ENCODE results near the gene TMED7.

The TMED7 gene

DNA sequence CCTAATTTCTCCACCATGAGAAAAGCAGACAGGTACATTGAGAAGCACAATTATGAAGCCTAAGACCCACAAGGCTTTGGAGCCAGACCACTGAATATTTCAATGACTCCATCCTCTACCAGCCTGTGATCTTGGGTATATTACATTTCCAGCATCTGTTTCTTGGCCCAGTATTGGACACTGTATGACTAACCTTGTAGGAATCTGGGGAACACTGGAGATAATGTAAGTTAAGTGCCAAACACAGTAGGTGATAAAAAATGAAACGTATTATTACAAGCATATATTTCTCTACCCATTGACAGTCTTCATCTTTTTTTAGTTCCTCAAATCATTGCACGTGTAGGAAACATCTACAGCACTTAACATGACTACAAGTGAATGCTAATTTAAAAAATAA is 52.7 kb downstream of the TMED7 start:
- H3K4me3 ChIP-seq (ENCODE audit: control insufficient read depth, low read depth, low read length) = no peak overlapping the region
- no peak for DNase-seq (ENCODE audit: low read depth)
- TF ChIP-seq, protein P1, sequence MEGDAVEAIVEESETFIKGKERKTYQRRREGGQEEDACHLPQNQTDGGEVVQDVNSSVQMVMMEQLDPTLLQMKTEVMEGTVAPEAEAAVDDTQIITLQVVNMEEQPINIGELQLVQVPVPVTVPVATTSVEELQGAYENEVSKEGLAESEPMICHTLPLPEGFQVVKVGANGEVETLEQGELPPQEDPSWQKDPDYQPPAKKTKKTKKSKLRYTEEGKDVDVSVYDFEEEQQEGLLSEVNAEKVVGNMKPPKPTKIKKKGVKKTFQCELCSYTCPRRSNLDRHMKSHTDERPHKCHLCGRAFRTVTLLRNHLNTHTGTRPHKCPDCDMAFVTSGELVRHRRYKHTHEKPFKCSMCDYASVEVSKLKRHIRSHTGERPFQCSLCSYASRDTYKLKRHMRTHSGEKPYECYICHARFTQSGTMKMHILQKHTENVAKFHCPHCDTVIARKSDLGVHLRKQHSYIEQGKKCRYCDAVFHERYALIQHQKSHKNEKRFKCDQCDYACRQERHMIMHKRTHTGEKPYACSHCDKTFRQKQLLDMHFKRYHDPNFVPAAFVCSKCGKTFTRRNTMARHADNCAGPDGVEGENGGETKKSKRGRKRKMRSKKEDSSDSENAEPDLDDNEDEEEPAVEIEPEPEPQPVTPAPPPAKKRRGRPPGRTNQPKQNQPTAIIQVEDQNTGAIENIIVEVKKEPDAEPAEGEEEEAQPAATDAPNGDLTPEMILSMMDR (IDR thresholded peaks at IDR 0.05; ENCODE audit: control insufficient read depth, insufficient read depth, low read depth, low read length, missing control alignments) = no peak

- no peak for DNase-seq (ENCODE audit: low read depth)
- H3K4me3 ChIP-seq (ENCODE audit: control insufficient read depth, low read depth, low read length) = no peak overlapping the region
- TF ChIP-seq, protein P1 (IDR thresholded peaks at IDR 0.05; ENCODE audit: control insufficient read depth, insufficient read depth, low read depth, low read length, missing control alignments) = no peak
Observed at GRCh38 chr5:115571441-115571878, 54.4 kb downstream of the TMED7 start.

- TF ChIP-seq, protein P1 (IDR thresholded peaks at IDR 0.05; ENCODE audit: control insufficient read depth, insufficient read depth, low read depth, low read length, missing control alignments) = no peak
- DNase-seq (ENCODE audit: low read depth) = no peak
- H3K4me3 ChIP-seq (ENCODE audit: control insufficient read depth, low read depth, low read length) = no peak overlapping the region
Observed at GRCh38 chr5:115568668-115569067, 57.2 kb downstream of the TMED7 start.

- TF ChIP-seq, protein P1 (IDR thresholded peaks at IDR 0.05; ENCODE audit: control insufficient read depth, insufficient read depth, low read depth, low read length, missing control alignments) = no peak
- H3K4me3 ChIP-seq (ENCODE audit: control insufficient read depth, low read depth, low read length) = no peak overlapping the region
- no peak for DNase-seq (ENCODE audit: low read depth)
Observed at GRCh38 chr5:115565233-115565632, 60.6 kb downstream of the TMED7 start.

Measured in AG09309 (cell line).